ENCODE results near the gene FTSJ3. TPM values are rescaled to one million over a fixed set of nuclear protein-coding genes. Genes with fewer than 3 reads are reported as not detected.

The FTSJ3 gene
- total RNA-seq, 1 experiment from 2014 or later = 80.3 TPM

GRCh38 chr17:63774141-63774968 lies 53.1 kb downstream of the FTSJ3 start, which contains the start of gene DDX42:
Gene DDX42, plus strand, starts transcription at chr17:63774170. Its CDS starts 12,880 bp downstream, at chr17:63787050.
- peak; percentile 60 for DNase-seq
- peak within 1 kb of the TSS; percentile 99 to 100 for H3K4me3 Mint-ChIP-seq
- Histone ChIP-seq H3K9me3 (ENCODE audit: control insufficient read depth, low read depth, low read length) (no peaks in the 10 kb centered on the region), H3K79me2 (ENCODE audit: insufficient read depth, low read length) (peaks cover 68% of the 10 kb centered on the region), H2BK120ac (ENCODE audit: low read depth, low read length, poor library complexity, severe bottlenecking) (peak within 1 kb of the TSS; percentile 93), H3T11ph (ENCODE audit: low read length) (peak within 1 kb of the TSS; percentile 80), H4K8ac (replicated peaks; ENCODE audit: insufficient read length, low read depth, low read length) (no peak within 1 kb of the TSS), H3K9ac (ENCODE audit: extremely low read depth, insufficient read length, low read length) (peak within 1 kb of the TSS; percentile 86), H2AFZ (ENCODE audit: low read length) (no peak within 1 kb of the TSS), H2BK15ac (ENCODE audit: low read depth, low read length) (peak within 1 kb of the TSS; percentile 58; the same call in 1 of the 2 replicates), H3K4me1 (ENCODE audit: insufficient read depth, low read length) (no peaks in the 10 kb centered on the region; the same call in 1 of the 2 replicates), H3K18ac (ENCODE audit: insufficient read length, low read depth, low read length) (peak within 1 kb of the TSS; percentile 91), H3K27me3 (ENCODE audit: insufficient read depth, low read length) (no peaks in the 10 kb centered on the region), H4K91ac (ENCODE audit: insufficient read length, low read depth, low read length) (no peak within 1 kb of the TSS), H2BK5ac (ENCODE audit: insufficient read length, low read length) (peak within 1 kb of the TSS; percentile 61), H3K56ac (ENCODE audit: insufficient read length, low read depth, low read length) (peak within 1 kb of the TSS; percentile 28), H3K27ac (ENCODE audit: insufficient read length, low read depth, low read length) (peak within 1 kb of the TSS; percentile 93), H3K23me2 (ENCODE audit: insufficient read length, low read depth, low read length, poor library complexity, severe bottlenecking) (peaks cover 9% of the 10 kb centered on the region), H4K20me1 (ENCODE audit: control insufficient read depth, insufficient read depth, insufficient read length) (no peaks in the 10 kb centered on the region), H3K4ac (ENCODE audit: low read depth, low read length) (no peak within 1 kb of the TSS; the same call in 1 of the 2 replicates), H2BK12ac (ENCODE audit: insufficient read length, low read depth, low read length) (no peak within 1 kb of the TSS), H3K79me1 (ENCODE audit: insufficient read depth, low read depth, low read length, poor library complexity, severe bottlenecking) (no peaks in the 10 kb centered on the region), H3K23ac (ENCODE audit: insufficient read length, low read depth, low read length) (no peak within 1 kb of the TSS), H2AK5ac (ENCODE audit: insufficient read length, low read length) (no peak within 1 kb of the TSS), H4K5ac (ENCODE audit: insufficient read length, low read depth, low read length) (no peak within 1 kb of the TSS), H3K4me2 (ENCODE audit: insufficient read depth, insufficient read length, low read length) (peak within 1 kb of the TSS; percentile 98), H2BK20ac (ENCODE audit: low read depth, low read length, poor library complexity, severe bottlenecking) (no peak within 1 kb of the TSS), H3K14ac (ENCODE audit: insufficient read depth, low read length) (peak within 1 kb of the TSS; percentile 96; the same call in 1 of the 2 replicates)
- no CpG with 5 or more reads among the region's 67 CpGs for WGBS (ENCODE audit: extremely low coverage, insufficient read length, low lambda C conversion rate)
- H3K27ac Mint-ChIP-seq = peak within 1 kb of the TSS; percentile 100
- H3K9me3 Mint-ChIP-seq = no peaks in the 10 kb centered on the region
- H3K4me1 Mint-ChIP-seq = peaks cover 18 to 19% of the 10 kb centered on the region in 2 experiments
- TF ChIP-seq CTCF (conservative IDR thresholded peaks at IDR 0.05) = peak; percentile 39; the same call in 2 of the 3 replicates
- no peaks in the 10 kb centered on the region for H3K27me3 Mint-ChIP-seq (ENCODE audit: low read depth)
- H3K36me3 Mint-ChIP-seq (ENCODE audit: insufficient read depth in 1 of 3, low read depth in 3 of 3) = peaks cover 30 to 43% (median 36%) of the 10 kb centered on the region in 3 experiments
